A549 (cell line): ENCODE data around the gene KRTAP9-7. TPM values are rescaled to one million over a fixed set of nuclear protein-coding genes. Genes with fewer than 3 reads are reported as not detected.

ENCODE experiments used
- ATAC-seq, 2 experiments: fragments of 200-7000 bp in 1 of 2; fragments of >200 bp in 1 of 2; cut with Nextera tagmentation in 1 of 2; cut with Tn5 transposase in 1 of 2; 3 replicates each; pipeline versions ENCODE4 v1.8.0 to v1.9.1; 2018 to 2020; ENCODE audit warnings: mild to moderate bottlenecking in 1 of 2, moderate library complexity in 1 of 2
- CTCF ChIA-PET: fragments of 300-600 bp; sonication (Branson Sonifier 250); formaldehyde crosslinking; extraction: SDS; loops from one replicate; lab custom pipeline; 2021; ENCODE audit warnings: antibody characterized with exemption, inconsistent platforms; lab: Yijun Ruan, JAX
- POLR2A ChIA-PET: fragments of 350-600 bp; formaldehyde crosslinking; extraction: SDS; loops from one replicate; lab custom pipeline; 2021; ENCODE audit warnings: antibody characterized with exemption, inconsistent platforms; lab: Yijun Ruan, JAX
- DNase-seq, 2 experiments: peaks; one replicate each; pipeline versions ENCODE4 v3.0.0 to v3.0.0-alpha.2; 2011 to 2016; ENCODE audit warnings: low read depth in 1 of 2, low spot score in 1 of 2
- FAIRE-seq: peaks from 2 replicates; lab custom pipeline; 2011; peaks lifted over from hg19 to GRCh38; lab: Jason Lieb, UNC
- H3K27ac ChIP-seq, 2 experiments: fragments of >200 bp; sonication (Bioruptor Twin); formaldehyde crosslinking; 3 replicates each; pipeline ENCODE4 v1.5.1; 2016 to 2017
- H3K4me1 ChIP-seq: fragments of >200 bp; sonication (Bioruptor Twin); formaldehyde crosslinking; 3 replicates; pipeline ENCODE4 v1.6.1; 2016
- H3K4me2 ChIP-seq: fragments of >200 bp; sonication (Bioruptor Twin); formaldehyde crosslinking; 3 replicates; pipeline ENCODE4 v1.6.1; 2016
- H3K4me3 ChIP-seq: fragments of >200 bp; sonication (Bioruptor Twin); formaldehyde crosslinking; 3 replicates; pipeline ENCODE4 v1.5.1; 2016
- H3K9me3 ChIP-seq: fragments of >200 bp; sonication (Bioruptor Twin); formaldehyde crosslinking; 3 replicates; pipeline ENCODE4 v1.6.1; 2016
- CEBPB ChIP-seq, 2 experiments: fragments of >200 bp in 1 of 2; sonication (Bioruptor Twin) in 1 of 2; formaldehyde crosslinking in 1 of 2; IDR thresholded peaks; 2 replicates each; pipeline ENCODE4 v1.6.1; 2012 to 2016
- CTCF ChIP-seq: fragments of >200 bp; sonication (Bioruptor Twin); formaldehyde crosslinking; IDR thresholded peaks from 3 replicates; pipeline ENCODE4 v1.5.1; 2016
- ELK1 ChIP-seq: fragments of 150-350 bp; IDR thresholded peaks from 2 replicates; pipeline ENCODE4 v1.6.1; 2014; ENCODE audit warnings: low read depth, mild to moderate bottlenecking, low read length
- EP300 ChIP-seq, 2 experiments: fragments of >200 bp; sonication (Bioruptor Twin); formaldehyde crosslinking; IDR thresholded peaks; 2 replicates in 1 of 2; 3 replicates in 1 of 2; pipeline ENCODE4 v1.6.1; 2016 to 2017
- ESRRA ChIP-seq: fragments of 150-350 bp; IDR thresholded peaks from 2 replicates; pipeline ENCODE4 v1.6.1; 2014; ENCODE audit warnings: mild to moderate bottlenecking, low read length, borderline replicate concordance
- FOSL2 ChIP-seq, 2 experiments: fragments of 450-650 bp in 1 of 2; fragments of >200 bp in 1 of 2; sonication (Bioruptor Twin) in 1 of 2; formaldehyde crosslinking; IDR thresholded peaks; 2 replicates each; pipeline versions ENCODE4 v1.5.0 to v1.6.1; 2016 to 2020; ENCODE audit warnings: mild to moderate bottlenecking in 1 of 2, moderate library complexity in 1 of 2
- GATA3 ChIP-seq: IDR thresholded peaks from 2 replicates; pipeline ENCODE4 v1.6.1; 2012; ENCODE audit warnings: borderline replicate concordance
- HEYL ChIP-seq: fragments of 250-450 bp; sonication (Bioruptor Pico); IDR thresholded peaks from 2 replicates; pipeline ENCODE4 v1.8.0; 2021; ENCODE audit warnings: mild to moderate bottlenecking, moderate library complexity
- HMGXB4 ChIP-seq: fragments of 250-450 bp; sonication (Bioruptor Pico); IDR thresholded peaks from 2 replicates; pipeline ENCODE4 v1.5.0; 2021; ENCODE audit warnings: mild to moderate bottlenecking, moderate library complexity, borderline replicate concordance
- HOXB13 ChIP-seq: fragments of 250-450 bp; sonication (Bioruptor Pico); IDR thresholded peaks from 2 replicates; pipeline ENCODE4 v1.5.0; 2020; ENCODE audit warnings: low read depth, mild to moderate bottlenecking, moderate library complexity
- KDM1A ChIP-seq: fragments of 200-600 bp; sonication (generic); IDR thresholded peaks from 2 replicates; pipeline ENCODE4 v1.6.1; 2016; ENCODE audit warnings: low read depth, mild to moderate bottlenecking
- NFE2L2 ChIP-seq: fragments of 150-350 bp; conservative IDR thresholded peaks from 2 replicates; pipeline ENCODE4 v1.6.1; 2014; ENCODE audit warnings: low read length
- NR3C1 ChIP-seq: fragments of >200 bp; sonication (Bioruptor Twin); formaldehyde crosslinking; IDR thresholded peaks from 3 replicates; pipeline ENCODE4 v1.6.1; 2017
- PHF8 ChIP-seq: fragments of 200-600 bp; sonication (generic); IDR thresholded peaks from 2 replicates; pipeline ENCODE4 v1.6.1; 2016; ENCODE audit warnings: low read depth, mild to moderate bottlenecking, antibody characterized with exemption, moderate library complexity, borderline replicate concordance
- WGBS: methylation state at CpG from one replicate; pipeline ENCODE4 v1.1.6; 2017; ENCODE audit errors: missing lambda C conversion rate; 5-methylcytosine and 5-hydroxymethylcytosine counted together
- polyA plus RNA-seq, 4 experiments: library from polyadenylated mRNA; depleted of rRNA in 3 of 4; stranded (reverse); fragments of >200 nt; fragmentation: RNase III in 1 of 4; extraction: RNeasy Plus Mini Kit Qiagen cat#74134 plus additional on column Dnase treatment in 1 of 4; gene quantifications; 2 replicates in 3 of 4; 3 replicates in 1 of 4; pipeline ENCODE4 v1.2.3, GENCODE V29; 2011 to 2017
- TF ChIP-seq, protein P1 (sequence below): fragments of 450-650 bp; IDR thresholded peaks from 2 replicates; pipeline ENCODE4 v1.6.1; 2014; ENCODE audit warnings: antibody characterized with exemption
- TF ChIP-seq, protein P2 (sequence below): IDR thresholded peaks from 2 replicates; pipeline ENCODE4 v1.6.1; 2012

The KRTAP9-7 gene
- polyA plus RNA-seq, 2 of the 4 experiments (the other 2 are of a cell fraction), result not detected

DNA sequence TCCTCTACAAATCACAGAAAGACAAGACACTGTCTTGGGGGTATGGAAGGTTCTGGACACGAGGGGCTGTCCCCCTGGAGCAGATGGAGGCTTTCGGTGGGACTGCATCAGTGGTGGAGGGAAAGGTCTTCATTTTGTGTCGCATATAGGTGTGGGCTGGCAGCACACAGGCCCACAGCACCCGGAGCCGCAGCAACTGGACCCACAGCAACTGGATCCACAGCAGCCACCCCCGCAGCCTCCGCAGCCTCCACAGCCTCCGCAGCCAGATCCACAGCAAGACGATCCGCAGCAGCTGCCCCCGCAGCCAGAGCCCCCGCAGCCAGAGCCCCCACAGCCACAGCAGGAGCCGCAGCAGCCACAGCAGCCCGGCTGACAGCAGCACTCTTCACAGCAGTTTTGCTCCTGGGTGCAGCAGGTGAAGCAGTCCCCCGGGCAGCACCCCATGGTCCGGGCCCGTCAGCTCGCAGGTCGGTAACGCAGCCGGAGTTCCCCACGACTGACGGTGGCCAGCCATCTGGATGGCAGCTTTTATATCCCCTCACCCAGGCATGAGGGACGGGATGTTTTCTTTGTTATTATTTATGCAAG, 39.8 kb downstream of the KRTAP9-7 start, which contains the start of gene KRTAP17-1 (continued):
- no peak for TF ChIP-seq NFE2L2
- TF ChIP-seq, all 56 proteins: peak for 0

GRCh38 chr17:41315814-41316445, 40.4 kb downstream of the KRTAP9-7 start:
- Histone ChIP-seq H3K9me3 (peaks cover 15% of the 10 kb centered on the region), H3K27ac (no peak overlapping the region), H3K4me3 (no peak overlapping the region), H3K4me1 (no peaks in the 10 kb centered on the region), H3K4me2 (no peak overlapping the region)
- ChIA-PET POLR2A (no interaction called here), CTCF (interaction anchor here (0.6 to 4.3 kb wide), 6 partner anchors 13 to 682 kb away, joined by 3 to 25 read pairs (median 4); no protein-coding TSS in a partner anchor)
- ATAC-seq (no peak), DNase-seq (no peak), FAIRE-seq (no peak)
- no peak for TF ChIP-seq HOXB13 (CRISPR knock-in tag)
- no peak for TF ChIP-seq HMGXB4 (CRISPR knock-in tag)
- TF ChIP-seq GATA3, result no peak
- no peak for TF ChIP-seq KDM1A
- no peak for TF ChIP-seq CTCF
- TF ChIP-seq CEBPB (IDR thresholded peaks at IDR 0.05), result no peak
- TF ChIP-seq, protein P1, sequence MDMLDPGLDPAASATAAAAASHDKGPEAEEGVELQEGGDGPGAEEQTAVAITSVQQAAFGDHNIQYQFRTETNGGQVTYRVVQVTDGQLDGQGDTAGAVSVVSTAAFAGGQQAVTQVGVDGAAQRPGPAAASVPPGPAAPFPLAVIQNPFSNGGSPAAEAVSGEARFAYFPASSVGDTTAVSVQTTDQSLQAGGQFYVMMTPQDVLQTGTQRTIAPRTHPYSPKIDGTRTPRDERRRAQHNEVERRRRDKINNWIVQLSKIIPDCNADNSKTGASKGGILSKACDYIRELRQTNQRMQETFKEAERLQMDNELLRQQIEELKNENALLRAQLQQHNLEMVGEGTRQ, result no peak
- no peak for TF ChIP-seq NR3C1
- TF ChIP-seq ESRRA, result no peak
- TF ChIP-seq, protein P2, sequence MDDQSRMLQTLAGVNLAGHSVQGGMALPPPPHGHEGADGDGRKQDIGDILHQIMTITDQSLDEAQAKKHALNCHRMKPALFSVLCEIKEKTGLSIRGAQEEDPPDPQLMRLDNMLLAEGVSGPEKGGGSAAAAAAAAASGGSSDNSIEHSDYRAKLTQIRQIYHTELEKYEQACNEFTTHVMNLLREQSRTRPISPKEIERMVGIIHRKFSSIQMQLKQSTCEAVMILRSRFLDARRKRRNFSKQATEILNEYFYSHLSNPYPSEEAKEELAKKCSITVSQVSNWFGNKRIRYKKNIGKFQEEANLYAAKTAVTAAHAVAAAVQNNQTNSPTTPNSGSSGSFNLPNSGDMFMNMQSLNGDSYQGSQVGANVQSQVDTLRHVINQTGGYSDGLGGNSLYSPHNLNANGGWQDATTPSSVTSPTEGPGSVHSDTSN, result no peak
- TF ChIP-seq HEYL (CRISPR knock-in tag), result no peak
- TF ChIP-seq PHF8, result no peak
- 68% methylated on average over 17 of the region's 17 CpGs for WGBS

- no peak for DNase-seq
- no peak for ATAC-seq
- Histone ChIP-seq H3K4me3 (no peak overlapping the region), H3K4me2 (no peak overlapping the region), H3K4me1 (no peaks in the 10 kb centered on the region), H3K9me3 (peaks cover 15% of the 10 kb centered on the region), H3K27ac (no peak overlapping the region)
- TF ChIP-seq EP300 (IDR thresholded peaks at IDR 0.05) (no peak), ESRRA (no peak), FOSL2 (IDR thresholded peaks at IDR 0.05) (no peak), FOSL2 (CRISPR knock-in tag; IDR thresholded peaks at IDR 0.05) (no peak), ELK1 (no peak)
- TF ChIP-seq, protein P2, result no peak
- no peak for FAIRE-seq
- CTCF ChIA-PET, result interaction anchor here (0.8 to 1.2 kb wide), 3 partner anchors 11 to 461 kb away, joined by 3 read pairs; no protein-coding TSS in a partner anchor
- WGBS, result 22% methylated on average over 2 of the region's 2 CpGs
- POLR2A ChIA-PET, result no interaction called here
Measured at GRCh38 chr17:41318231-41318630, 42.7 kb downstream of the KRTAP9-7 start.
